HepG2 (cell line): ENCODE results near the gene LSR.

Experiments
- IKZF1 ChIP-seq: fragments of 450-650 bp; IDR thresholded peaks from 2 replicates; pipeline ENCODE4 v1.7.1; 2016
- TF ChIP-seq, protein P1 (sequence below): sonication (generic); formaldehyde crosslinking; IDR thresholded peaks from 2 replicates; pipeline ENCODE4 v1.4.0; 2020; ENCODE audit warnings: missing genetic modification reagents

DNA sequence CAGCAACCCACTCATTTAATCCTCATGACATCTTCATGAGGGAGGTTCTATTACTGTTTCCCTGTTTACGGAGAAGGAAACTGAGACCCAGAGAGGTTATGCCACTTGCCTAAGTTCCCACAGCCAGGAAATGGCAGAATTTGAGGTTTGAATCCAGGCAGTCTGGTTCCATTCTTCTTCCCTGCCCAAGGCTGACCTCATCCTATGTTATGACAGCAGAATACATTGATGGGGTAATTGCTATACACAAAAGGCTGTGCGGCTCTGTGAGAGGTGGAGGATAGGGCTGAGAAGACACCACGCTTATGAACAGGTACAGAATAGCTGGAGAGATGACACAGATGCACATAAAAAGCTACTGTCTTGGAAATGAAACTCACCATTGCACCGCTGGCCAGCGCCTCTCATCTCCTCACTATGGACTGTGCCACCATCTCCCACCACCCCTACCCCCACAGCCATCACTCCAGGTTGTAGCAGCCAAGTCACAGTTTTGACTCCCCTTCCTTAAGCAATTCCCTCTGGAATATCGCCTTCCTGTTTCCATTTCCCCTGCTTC lies 54.6 kb downstream of the LSR start:
- TF ChIP-seq, protein P1, sequence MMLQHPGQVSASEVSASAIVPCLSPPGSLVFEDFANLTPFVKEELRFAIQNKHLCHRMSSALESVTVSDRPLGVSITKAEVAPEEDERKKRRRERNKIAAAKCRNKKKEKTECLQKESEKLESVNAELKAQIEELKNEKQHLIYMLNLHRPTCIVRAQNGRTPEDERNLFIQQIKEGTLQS = no peak
- no peak for TF ChIP-seq IKZF1
